ENCODE data around the gene FCHO2. TPM values are rescaled to one million over a fixed set of nuclear protein-coding genes. Genes with fewer than 3 reads are reported as not detected.

The FCHO2 gene
- total RNA-seq, 1 experiment from 2014 or later = 5.8 TPM

GRCh38 chr5:73126957-73127356 lies 171.1 kb downstream of the FCHO2 start:
- no peak for TF ChIP-seq CTCF (conservative IDR thresholded peaks at IDR 0.05)
- Histone ChIP-seq H2BK20ac (ENCODE audit: low read depth, low read length, poor library complexity, severe bottlenecking) (no peak overlapping the region), H4K91ac (ENCODE audit: insufficient read length, low read depth, low read length) (no peak overlapping the region), H3K79me2 (ENCODE audit: insufficient read depth, low read length) (no peaks in the 10 kb centered on the region), H3K9me3 (ENCODE audit: control insufficient read depth, low read depth, low read length) (no peaks in the 10 kb centered on the region), H4K20me1 (ENCODE audit: control insufficient read depth, insufficient read depth, insufficient read length) (no peaks in the 10 kb centered on the region), H3T11ph (ENCODE audit: low read length) (no peak overlapping the region), H4K5ac (ENCODE audit: insufficient read length, low read depth, low read length) (no peak overlapping the region), H3K18ac (ENCODE audit: insufficient read length, low read depth, low read length) (no peak overlapping the region), H2AK5ac (ENCODE audit: insufficient read length, low read length) (no peak overlapping the region), H2BK12ac (ENCODE audit: insufficient read length, low read depth, low read length) (no peak overlapping the region), H3K79me1 (ENCODE audit: insufficient read depth, low read depth, low read length, poor library complexity, severe bottlenecking) (no peaks in the 10 kb centered on the region), H3K23ac (ENCODE audit: insufficient read length, low read depth, low read length) (no peak overlapping the region), H3K27me3 (ENCODE audit: insufficient read depth, low read length) (0 out of 2 replicates have a peak, but pooled peaks cover under 1% of the 10 kb centered on the region), H3K4me2 (ENCODE audit: insufficient read depth, insufficient read length, low read length) (no peak overlapping the region), H3K14ac (ENCODE audit: insufficient read depth, low read length) (no peak overlapping the region), H2BK5ac (ENCODE audit: insufficient read length, low read length) (no peak overlapping the region), H3K4ac (ENCODE audit: low read depth, low read length) (no peak overlapping the region), H3K27ac (ENCODE audit: insufficient read length, low read depth, low read length) (no peak overlapping the region), H3K23me2 (ENCODE audit: insufficient read length, low read depth, low read length, poor library complexity, severe bottlenecking) (no peaks in the 10 kb centered on the region), H4K8ac (replicated peaks; ENCODE audit: insufficient read length, low read depth, low read length) (no peak overlapping the region), H2AFZ (ENCODE audit: low read length) (no peak overlapping the region), H2BK120ac (ENCODE audit: low read depth, low read length, poor library complexity, severe bottlenecking) (no peak overlapping the region), H3K4me1 (ENCODE audit: insufficient read depth, low read length) (peaks cover 3% of the 10 kb centered on the region; the same call in 1 of the 2 replicates), H3K9ac (ENCODE audit: extremely low read depth, insufficient read length, low read length) (no peak overlapping the region), H2BK15ac (ENCODE audit: low read depth, low read length) (no peak overlapping the region), H3K56ac (ENCODE audit: insufficient read length, low read depth, low read length) (no peak overlapping the region)
- no peaks in the 10 kb centered on the region; a peak in 1 of 5 replicates for H3K9me3 Mint-ChIP-seq
- H3K4me1 Mint-ChIP-seq = peaks cover 23 to 27% of the 10 kb centered on the region in 2 experiments
- peaks cover 0 to 2% (median 0%) of the 10 kb centered on the region in 3 experiments; a peak in 2 of 7 replicates for H3K36me3 Mint-ChIP-seq (ENCODE audit: insufficient read depth in 1 of 3, low read depth in 3 of 3)
- peaks cover 23% of the 10 kb centered on the region for H3K27me3 Mint-ChIP-seq (ENCODE audit: low read depth)
- no CpG with 5 or more reads among the region's 1 CpG for WGBS (ENCODE audit: extremely low coverage, insufficient read length, low lambda C conversion rate)
- no peak for DNase-seq
- no peak overlapping the region for H3K4me3 Mint-ChIP-seq
- H3K27ac Mint-ChIP-seq = no peak overlapping the region
